ENCODE measurements around the gene KRT9.

GRCh38 chr17:41599680-41600079, 27.8 kb upstream of the KRT9 start:
- TF ChIP-seq YY1 (IDR thresholded peaks at IDR 0.05; ENCODE audit: insufficient read depth, insufficient replicate concordance, low read depth, low read length) (no peak), CTCF (CRISPR knock-in tag; IDR thresholded peaks at IDR 0.05) (no peak), ZC3H4 (CRISPR knock-in tag; IDR thresholded peaks at IDR 0.05; ENCODE audit: borderline replicate concordance) (no peak), ZNF562 (CRISPR knock-in tag; IDR thresholded peaks at IDR 0.05; ENCODE audit: borderline replicate concordance) (no peak), RFX5 (IDR thresholded peaks at IDR 0.05; ENCODE audit: low read depth, low read length) (no peak)

Measured in HepG2 (cell line).